Raji (cell line): ENCODE measurements around the gene THBD.

Source experiments
- POLR2A ChIP-seq: IDR thresholded peaks from 2 replicates; pipeline ENCODE4 v1.6.1; 2011; ENCODE audit warnings: low read depth, low read length, control low read depth; ENCODE audit not compliant: insufficient read depth

Gene THBD, protein sequence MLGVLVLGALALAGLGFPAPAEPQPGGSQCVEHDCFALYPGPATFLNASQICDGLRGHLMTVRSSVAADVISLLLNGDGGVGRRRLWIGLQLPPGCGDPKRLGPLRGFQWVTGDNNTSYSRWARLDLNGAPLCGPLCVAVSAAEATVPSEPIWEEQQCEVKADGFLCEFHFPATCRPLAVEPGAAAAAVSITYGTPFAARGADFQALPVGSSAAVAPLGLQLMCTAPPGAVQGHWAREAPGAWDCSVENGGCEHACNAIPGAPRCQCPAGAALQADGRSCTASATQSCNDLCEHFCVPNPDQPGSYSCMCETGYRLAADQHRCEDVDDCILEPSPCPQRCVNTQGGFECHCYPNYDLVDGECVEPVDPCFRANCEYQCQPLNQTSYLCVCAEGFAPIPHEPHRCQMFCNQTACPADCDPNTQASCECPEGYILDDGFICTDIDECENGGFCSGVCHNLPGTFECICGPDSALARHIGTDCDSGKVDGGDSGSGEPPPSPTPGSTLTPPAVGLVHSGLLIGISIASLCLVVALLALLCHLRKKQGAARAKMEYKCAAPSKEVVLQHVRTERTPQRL

DNA sequence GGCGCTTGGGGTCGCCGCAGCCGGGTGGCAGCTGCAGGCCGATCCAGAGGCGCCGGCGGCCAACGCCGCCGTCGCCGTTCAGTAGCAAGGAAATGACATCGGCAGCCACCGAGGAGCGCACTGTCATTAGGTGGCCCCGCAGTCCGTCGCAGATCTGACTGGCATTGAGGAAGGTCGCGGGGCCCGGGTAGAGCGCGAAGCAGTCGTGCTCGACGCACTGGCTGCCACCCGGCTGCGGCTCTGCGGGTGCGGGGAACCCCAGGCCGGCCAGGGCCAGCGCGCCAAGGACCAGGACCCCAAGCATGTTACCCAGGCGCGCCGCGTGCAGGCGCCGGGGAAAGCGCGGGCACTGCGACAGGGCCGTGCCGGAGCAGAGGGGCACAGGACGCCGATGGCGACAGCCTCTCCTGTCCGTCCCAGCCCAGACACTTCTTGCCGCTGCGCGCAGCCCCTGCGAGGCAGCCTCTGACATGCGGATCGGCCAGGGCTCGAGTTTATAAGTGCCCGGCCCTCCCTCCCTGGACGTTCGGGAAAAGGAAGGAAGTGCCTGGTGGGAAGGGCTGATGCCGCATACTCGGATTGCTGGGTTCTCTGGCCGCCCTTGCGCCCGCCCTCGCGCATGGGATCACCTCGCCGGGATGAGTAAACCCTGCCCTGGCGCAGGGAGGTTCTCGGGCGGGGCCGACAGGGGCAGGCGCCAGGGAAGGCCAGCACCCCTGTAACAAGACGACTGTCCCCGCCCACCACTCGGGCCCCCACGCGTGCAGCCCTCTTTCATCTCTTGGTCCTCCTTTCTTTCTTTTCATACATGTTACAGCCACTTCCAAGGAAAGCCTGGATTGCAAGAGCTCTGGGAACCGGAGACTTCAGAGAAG lies at the start of gene THBD:
THBD (minus strand) TSS at position 472 of the 875 bp plus-strand sequence; CDS start at position 304, 168 bp downstream.
- no peak for TF ChIP-seq POLR2A

DNA sequence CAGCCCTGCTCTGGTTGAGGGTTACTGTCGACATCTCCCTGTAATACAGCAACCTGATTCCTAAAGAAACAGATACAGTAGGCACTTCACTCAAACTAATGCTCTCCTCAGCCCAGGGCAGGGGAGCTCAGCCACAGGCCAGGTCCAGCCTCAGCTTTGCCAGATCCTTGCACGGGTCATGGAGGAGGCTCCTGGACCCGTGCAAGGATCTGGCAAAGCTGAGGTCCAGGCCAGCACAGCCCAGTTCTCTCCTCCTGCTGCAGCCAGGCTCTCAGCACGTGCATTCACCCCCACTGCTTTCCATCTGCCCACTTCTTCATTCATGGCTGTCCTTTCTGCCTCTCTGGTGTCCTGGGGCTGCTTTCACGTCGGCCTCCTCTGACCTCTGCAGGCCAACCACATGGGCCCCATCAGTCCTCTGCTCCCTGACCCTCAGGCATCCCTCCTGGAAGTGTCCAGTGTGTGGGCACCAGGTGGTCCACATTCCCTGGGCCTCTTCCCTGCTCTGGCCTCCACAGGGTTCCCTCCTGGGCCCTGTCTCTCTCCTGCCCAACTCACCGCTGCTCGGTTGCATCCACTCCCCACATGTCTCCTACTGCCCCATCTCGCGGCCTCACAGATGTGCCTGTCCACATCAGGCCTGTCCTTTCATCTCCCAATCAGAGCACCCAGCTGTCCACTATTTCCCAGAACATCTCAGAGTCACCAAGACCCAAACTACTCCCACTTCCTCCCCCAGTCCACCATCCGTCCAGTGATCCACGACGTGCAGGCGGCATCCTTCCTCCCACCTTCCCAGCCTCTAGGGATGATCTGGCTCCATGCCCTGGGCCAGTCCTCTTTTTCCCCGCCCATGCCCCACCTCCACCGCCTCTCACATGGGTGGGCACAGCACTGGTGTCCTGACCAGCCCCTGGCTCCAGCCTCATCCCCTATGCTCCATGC lies 48.4 kb upstream of the THBD start:
- no peak for TF ChIP-seq POLR2A

DNA sequence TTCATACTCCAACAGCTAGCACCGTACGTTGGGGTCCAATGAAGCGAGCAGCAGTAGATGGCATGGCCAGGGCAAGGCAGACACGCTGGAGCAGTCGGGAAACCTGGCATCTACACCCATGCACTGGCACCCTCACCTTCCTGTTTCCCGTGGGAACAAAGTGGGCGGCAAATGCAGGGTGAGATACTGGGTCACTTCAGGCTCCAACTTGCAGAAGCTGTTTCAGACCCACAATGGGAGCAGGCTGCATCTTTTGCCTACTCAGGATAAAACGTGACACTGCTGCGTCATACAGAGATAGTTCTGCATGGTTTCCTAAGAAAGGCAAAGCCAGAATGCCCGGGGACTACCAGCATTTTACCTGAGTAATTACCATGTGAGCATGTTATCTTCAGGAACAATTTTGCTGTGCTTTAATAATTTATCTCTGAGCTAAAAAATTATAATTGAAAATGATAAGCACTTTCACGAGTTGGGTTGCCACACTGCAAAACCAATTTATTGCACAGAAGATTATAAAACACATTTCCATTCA lies 47.6 kb upstream of the THBD start:
- TF ChIP-seq POLR2A: no peak

DNA sequence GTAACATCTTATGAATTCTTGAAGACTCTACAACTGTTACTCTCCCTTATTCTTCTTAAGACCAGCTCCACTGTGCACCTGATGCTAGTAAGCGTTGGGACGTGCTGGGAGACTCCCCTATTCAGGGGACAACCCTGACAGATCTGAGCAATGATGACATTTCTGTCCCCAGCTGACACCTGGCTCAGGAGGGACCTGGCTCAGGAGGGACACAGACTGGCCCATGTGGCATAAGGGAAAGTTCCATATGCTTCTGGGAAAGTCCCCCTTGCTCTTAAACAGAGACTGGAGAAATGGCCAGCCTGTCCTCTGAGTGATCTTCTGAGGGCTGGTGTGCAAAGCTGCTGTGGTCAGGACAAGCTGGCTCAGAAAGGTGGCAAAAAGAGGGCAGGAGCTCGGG lies 46.6 kb upstream of the THBD start:
- no peak for TF ChIP-seq POLR2A

GRCh38 chr20:23095499-23095898 lies 46.0 kb upstream of the THBD start:
- no peak for TF ChIP-seq POLR2A

- no peak for TF ChIP-seq POLR2A
Measured at GRCh38 chr20:23094927-23095326, 45.5 kb upstream of the THBD start.

GRCh38 chr20:23094213-23094896 lies 44.9 kb upstream of the THBD start:
- TF ChIP-seq POLR2A: no peak

GRCh38 chr20:23093613-23094012 lies 44.1 kb upstream of the THBD start:
- no peak for TF ChIP-seq POLR2A

GRCh38 chr20:23092861-23093495 lies 43.5 kb upstream of the THBD start:
- no peak for TF ChIP-seq POLR2A

- no peak for TF ChIP-seq POLR2A
Measured at GRCh38 chr20:23092384-23092756, 42.9 kb upstream of the THBD start.

- TF ChIP-seq POLR2A: no peak
Measured at GRCh38 chr20:23091721-23092383, 42.4 kb upstream of the THBD start.

DNA sequence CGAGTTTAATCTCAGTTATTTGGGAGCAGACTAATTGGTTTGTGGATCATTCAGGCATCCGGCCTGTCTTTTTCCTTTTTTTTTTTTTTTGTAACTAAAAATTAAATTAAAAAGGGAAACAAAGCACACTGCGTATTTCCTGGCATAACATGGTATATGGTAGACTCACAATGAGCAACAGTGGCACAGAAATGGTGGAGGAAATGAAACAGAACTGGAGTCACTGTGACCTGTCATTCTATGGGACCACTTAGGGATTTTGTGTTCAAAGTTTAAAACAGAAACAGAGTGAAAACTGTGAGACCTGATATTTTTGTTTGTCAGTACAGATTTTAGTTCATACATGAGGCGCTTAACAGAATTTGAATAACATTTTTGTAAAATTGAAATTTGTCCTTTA lies 41.4 kb upstream of the THBD start:
- TF ChIP-seq POLR2A: no peak

DNA sequence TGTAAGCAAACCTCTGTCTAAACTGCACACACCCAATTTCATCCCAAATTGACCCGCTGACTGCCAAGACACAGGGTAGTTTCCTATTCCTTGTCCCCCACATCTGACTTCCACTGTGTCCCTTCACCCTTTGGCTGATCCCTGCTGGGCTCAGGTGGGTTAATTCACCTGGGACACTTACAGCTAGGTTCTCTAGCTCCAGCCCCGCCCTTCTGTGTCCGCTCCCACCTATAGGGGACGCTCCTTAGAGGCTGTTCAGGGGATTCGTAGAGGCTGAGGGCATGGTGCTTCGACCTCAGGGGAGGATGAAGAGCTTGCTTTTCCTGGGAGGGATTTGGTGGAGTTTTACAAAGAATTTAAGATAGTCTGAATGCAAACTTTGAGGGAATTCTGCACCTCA lies 40.7 kb upstream of the THBD start:
- no peak for TF ChIP-seq POLR2A
